Measurements from ENCODE around the gene TBL1X. TPM values are rescaled to one million over a fixed set of nuclear protein-coding genes. Genes with fewer than 3 reads are reported as not detected.

Gene TBL1X
- total and polyA plus RNA-seq, 2 experiments from 2014 or later = 8.7 to 26.9 TPM

GRCh38 chrX:9467751-9468150, 2.9 kb downstream of the TBL1X start (continued):
- TF ChIP-seq, protein P1, sequence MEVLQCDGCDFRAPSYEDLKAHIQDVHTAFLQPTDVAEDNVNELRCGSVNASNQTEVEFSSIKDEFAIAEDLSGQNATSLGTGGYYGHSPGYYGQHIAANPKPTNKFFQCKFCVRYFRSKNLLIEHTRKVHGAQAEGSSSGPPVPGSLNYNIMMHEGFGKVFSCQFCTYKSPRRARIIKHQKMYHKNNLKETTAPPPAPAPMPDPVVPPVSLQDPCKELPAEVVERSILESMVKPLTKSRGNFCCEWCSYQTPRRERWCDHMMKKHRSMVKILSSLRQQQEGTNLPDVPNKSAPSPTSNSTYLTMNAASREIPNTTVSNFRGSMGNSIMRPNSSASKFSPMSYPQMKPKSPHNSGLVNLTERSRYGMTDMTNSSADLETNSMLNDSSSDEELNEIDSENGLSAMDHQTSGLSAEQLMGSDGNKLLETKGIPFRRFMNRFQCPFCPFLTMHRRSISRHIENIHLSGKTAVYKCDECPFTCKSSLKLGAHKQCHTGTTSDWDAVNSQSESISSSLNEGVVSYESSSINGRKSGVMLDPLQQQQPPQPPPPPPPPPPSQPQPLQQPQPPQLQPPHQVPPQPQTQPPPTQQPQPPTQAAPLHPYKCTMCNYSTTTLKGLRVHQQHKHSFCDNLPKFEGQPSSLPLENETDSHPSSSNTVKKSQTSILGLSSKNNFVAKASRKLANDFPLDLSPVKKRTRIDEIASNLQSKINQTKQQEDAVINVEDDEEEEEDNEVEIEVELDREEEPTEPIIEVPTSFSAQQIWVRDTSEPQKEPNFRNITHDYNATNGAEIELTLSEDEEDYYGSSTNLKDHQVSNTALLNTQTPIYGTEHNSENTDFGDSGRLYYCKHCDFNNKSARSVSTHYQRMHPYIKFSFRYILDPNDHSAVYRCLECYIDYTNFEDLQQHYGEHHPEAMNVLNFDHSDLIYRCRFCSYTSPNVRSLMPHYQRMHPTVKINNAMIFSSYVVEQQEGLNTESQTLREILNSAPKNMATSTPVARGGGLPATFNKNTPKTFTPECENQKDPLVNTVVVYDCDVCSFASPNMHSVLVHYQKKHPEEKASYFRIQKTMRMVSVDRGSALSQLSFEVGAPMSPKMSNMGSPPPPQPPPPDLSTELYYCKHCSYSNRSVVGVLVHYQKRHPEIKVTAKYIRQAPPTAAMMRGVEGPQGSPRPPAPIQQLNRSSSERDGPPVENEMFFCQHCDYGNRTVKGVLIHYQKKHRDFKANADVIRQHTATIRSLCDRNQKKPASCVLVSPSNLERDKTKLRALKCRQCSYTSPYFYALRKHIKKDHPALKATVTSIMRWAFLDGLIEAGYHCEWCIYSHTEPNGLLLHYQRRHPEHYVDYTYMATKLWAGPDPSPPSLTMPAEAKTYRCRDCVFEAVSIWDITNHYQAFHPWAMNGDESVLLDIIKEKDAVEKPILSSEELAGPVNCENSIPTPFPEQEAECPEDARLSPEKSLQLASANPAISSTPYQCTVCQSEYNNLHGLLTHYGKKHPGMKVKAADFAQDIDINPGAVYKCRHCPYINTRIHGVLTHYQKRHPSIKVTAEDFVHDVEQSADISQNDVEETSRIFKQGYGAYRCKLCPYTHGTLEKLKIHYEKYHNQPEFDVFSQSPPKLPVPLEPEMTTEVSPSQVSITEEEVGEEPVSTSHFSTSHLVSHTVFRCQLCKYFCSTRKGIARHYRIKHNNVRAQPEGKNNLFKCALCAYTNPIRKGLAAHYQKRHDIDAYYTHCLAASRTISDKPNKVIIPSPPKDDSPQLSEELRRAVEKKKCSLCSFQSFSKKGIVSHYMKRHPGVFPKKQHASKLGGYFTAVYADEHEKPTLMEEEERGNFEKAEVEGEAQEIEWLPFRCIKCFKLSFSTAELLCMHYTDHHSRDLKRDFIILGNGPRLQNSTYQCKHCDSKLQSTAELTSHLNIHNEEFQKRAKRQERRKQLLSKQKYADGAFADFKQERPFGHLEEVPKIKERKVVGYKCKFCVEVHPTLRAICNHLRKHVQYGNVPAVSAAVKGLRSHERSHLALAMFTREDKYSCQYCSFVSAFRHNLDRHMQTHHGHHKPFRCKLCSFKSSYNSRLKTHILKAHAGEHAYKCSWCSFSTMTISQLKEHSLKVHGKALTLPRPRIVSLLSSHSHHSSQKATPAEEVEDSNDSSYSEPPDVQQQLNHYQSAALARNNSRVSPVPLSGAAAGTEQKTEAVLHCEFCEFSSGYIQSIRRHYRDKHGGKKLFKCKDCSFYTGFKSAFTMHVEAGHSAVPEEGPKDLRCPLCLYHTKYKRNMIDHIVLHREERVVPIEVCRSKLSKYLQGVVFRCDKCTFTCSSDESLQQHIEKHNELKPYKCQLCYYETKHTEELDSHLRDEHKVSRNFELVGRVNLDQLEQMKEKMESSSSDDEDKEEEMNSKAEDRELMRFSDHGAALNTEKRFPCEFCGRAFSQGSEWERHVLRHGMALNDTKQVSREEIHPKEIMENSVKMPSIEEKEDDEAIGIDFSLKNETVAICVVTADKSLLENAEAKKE (CRISPR knock-in tag; IDR thresholded peaks at IDR 0.05) = no peak
- TF ChIP-seq ZNF114 (CRISPR knock-in tag; IDR thresholded peaks at IDR 0.05) = no peak
- no peak for TF ChIP-seq POLR2AphosphoS5 (IDR thresholded peaks at IDR 0.05; ENCODE audit: low read depth)
- TF ChIP-seq REST (IDR thresholded peaks at IDR 0.05; ENCODE audit: unreplicated experiment) = no peak
- TF ChIP-seq ETS1 (IDR thresholded peaks at IDR 0.05) = no peak
- TF ChIP-seq EZH2phosphoT487 (IDR thresholded peaks at IDR 0.05; ENCODE audit: unreplicated experiment) = no peak
- TF ChIP-seq, protein P2, sequence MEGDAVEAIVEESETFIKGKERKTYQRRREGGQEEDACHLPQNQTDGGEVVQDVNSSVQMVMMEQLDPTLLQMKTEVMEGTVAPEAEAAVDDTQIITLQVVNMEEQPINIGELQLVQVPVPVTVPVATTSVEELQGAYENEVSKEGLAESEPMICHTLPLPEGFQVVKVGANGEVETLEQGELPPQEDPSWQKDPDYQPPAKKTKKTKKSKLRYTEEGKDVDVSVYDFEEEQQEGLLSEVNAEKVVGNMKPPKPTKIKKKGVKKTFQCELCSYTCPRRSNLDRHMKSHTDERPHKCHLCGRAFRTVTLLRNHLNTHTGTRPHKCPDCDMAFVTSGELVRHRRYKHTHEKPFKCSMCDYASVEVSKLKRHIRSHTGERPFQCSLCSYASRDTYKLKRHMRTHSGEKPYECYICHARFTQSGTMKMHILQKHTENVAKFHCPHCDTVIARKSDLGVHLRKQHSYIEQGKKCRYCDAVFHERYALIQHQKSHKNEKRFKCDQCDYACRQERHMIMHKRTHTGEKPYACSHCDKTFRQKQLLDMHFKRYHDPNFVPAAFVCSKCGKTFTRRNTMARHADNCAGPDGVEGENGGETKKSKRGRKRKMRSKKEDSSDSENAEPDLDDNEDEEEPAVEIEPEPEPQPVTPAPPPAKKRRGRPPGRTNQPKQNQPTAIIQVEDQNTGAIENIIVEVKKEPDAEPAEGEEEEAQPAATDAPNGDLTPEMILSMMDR (conservative IDR thresholded peaks at IDR 0.05; ENCODE audit: low read depth in 2 of 2) = no peak
- TF ChIP-seq EZH2 (IDR thresholded peaks at IDR 0.05; ENCODE audit: low read depth, unreplicated experiment) = no peak
- TF ChIP-seq STAT1 (IDR thresholded peaks at IDR 0.05; ENCODE audit: unreplicated experiment) = no peak
- TF ChIP-seq CREB1 (CRISPR knock-in tag; IDR thresholded peaks at IDR 0.05; ENCODE audit: low read depth) = no peak

All from GM23338 (cell line).